Heart left ventricle (tissue), 13 donors: ENCODE data around the gene SLC26A1.

Experiments used
- POLR2A ChIP-seq, 2 donors: fragments of 450-650 bp; IDR thresholded peaks; one replicate each; pipeline ENCODE4 v1.6.1; 2017; ENCODE audit warnings: antibody characterized with exemption in 2 of 2, mild to moderate bottlenecking in 2 of 2, moderate library complexity in 2 of 2
- TF ChIP-seq, protein P1 (sequence below), 12 donors: fragments of 200-600 bp; sonication (generic) in 4 of 12; IDR thresholded peaks; one replicate each; pipeline versions ENCODE4 v1.5.0 to v1.8.0; 2018 to 2022; ENCODE audit warnings: antibody characterized with exemption in 12 of 12, mild to moderate bottlenecking in 5 of 12
- donor health status: ischemic (EF 13 %, LVEDD 7.1; RV severe dilation, severe dysfunction).
- donor health status: DM: no; HTN: yes; CAD: no.
- donor health status: DM: no; HTN: no; CAD: no.
- donor health status: ischemic (EF 25% LVEDD 6.9; RV normal size, moderate dysfunction).
- donor health status: ischemic (EF 25% LVEDD 5.7; RV mildly dilated, moderate dysfunction).
- donor health status: ischemic (EF 35%, LVEDD 5.7; RV mildly dilated, moderate dysfunction).
- donor health status: nonischemic (EF 11% LVEDD 7.7; RV severe dilation, severe dysfunction).
- donor health status: DM: yes; HTN: yes; CAD: no.
- donor health status: PGD.
- donor health status: ischemic (EF 29% LVEDD 5.4; RV normal size, mild dysfunction).
- donor health status: nonischemic (EF 23%, LVEDD 6.1; RV moderate dilation, normal function).

DNA sequence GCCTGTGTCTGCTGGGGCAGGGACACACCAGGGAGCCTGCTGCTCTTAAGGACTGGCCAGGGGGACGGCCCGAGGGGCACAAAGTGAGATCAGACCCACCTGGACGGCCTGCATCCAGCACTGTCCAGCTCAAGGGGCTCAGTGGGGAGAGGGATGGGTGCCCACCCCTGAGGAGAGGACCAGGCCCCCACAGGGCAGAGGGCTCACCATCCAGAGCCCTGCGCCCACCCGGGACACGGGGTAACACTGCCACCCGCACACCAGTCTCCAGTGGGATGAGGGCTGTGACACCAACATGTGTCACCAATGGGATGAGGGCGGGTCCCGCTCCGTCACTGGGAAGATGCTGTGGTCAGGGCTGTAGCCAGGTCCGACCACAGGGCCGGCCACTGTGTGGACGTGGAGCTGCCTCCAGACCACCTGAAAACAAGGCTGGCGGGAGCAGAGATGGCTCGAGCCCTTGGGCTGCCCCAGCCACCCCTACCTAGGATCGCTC is 33.0 kb downstream of the SLC26A1 start:
- TF ChIP-seq, protein P1, sequence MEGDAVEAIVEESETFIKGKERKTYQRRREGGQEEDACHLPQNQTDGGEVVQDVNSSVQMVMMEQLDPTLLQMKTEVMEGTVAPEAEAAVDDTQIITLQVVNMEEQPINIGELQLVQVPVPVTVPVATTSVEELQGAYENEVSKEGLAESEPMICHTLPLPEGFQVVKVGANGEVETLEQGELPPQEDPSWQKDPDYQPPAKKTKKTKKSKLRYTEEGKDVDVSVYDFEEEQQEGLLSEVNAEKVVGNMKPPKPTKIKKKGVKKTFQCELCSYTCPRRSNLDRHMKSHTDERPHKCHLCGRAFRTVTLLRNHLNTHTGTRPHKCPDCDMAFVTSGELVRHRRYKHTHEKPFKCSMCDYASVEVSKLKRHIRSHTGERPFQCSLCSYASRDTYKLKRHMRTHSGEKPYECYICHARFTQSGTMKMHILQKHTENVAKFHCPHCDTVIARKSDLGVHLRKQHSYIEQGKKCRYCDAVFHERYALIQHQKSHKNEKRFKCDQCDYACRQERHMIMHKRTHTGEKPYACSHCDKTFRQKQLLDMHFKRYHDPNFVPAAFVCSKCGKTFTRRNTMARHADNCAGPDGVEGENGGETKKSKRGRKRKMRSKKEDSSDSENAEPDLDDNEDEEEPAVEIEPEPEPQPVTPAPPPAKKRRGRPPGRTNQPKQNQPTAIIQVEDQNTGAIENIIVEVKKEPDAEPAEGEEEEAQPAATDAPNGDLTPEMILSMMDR (IDR thresholded peaks at IDR 0.05), result no peak
- no peak for TF ChIP-seq POLR2A (IDR thresholded peaks at IDR 0.05)
